Activated T-helper 1 cell treated with Interleukin-2 at 50 U/mL for 16 hours (primary cell): ENCODE measurements around the gene CENPT.
"Not testable (repeated sequence)": the region's sequence is repeated elsewhere in the genome, so short reads cannot be mapped to it uniquely, and the experiment has no call there.

Experiments
- DNase-seq: peaks from one replicate; pipeline ENCODE4 v3.0.0-alpha.2; 2020; ENCODE audit warnings: low read depth

CENPT gene

DNA sequence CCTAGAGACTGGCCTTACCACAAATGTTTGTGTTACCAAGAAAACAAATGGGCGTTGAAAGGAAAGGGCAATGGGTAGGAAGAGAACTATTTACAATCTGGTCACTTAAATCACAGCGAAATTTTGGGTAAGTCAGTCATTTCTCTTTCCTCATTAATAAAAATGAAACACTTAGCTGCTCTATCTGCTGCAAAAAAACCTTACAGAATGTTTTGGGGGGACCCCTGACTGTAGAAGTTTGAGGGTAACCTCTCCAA, 1.5 kb downstream of the CENPT start:
- DNase-seq: no peak

DNA sequence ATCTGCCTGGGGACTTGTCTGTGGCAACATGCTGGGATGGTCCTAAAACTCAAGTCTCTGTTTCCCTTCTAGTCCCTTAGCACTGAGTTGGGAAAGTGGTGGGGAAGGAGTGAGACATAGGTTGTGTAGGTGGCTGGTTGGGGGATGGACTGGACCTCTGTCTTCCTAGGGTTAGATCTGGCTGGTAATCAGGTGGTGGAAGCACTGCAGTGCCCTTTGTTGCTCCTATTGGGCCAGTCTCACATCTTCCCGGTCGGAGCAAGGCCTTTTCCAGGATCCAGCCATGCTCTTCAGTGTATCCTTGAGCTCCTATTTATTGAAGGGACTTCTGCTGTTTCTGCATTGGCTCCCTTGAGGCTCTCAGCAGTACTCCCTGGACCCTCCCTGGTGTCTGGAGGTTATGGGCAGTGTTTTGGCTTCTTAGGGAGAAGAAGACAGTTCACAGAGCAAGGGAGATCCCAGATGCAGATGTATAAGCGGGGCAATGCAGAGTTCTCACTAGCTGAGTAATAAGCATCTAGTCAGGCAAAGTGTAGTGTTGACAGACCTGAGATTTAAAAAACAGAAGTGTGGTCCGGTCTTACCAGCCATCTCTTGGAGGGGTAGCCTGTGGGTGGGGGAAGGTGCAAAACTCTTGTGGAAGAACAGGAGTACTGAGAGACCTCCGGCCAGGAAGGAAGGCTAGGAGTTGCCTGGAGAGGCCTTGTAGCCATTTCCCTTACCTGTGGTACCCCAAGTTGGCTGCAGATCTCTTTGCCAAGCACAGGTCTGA, 2.0 kb downstream of the CENPT start:
- DNase-seq: no peak

DNA sequence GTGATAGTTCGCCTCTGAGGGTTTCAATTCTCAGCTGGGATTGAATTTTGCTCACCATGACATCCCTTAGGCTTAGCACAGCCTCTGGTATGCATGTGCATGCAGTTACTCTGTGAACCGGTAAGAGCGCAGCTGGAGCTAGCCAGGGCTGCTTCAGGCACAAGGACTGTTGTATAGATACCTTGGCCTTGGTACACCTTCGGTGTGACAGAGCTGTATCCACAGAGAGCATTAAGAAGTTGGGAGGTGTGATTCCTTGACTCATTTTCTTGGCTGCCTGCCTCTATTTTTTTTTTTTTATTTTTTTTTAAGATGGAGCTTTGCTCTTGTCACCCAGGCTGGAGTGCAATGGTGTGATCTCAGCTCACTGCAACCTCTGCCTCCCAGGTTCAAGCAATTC, 3.0 kb downstream of the CENPT start:
- no peak for DNase-seq

DNA sequence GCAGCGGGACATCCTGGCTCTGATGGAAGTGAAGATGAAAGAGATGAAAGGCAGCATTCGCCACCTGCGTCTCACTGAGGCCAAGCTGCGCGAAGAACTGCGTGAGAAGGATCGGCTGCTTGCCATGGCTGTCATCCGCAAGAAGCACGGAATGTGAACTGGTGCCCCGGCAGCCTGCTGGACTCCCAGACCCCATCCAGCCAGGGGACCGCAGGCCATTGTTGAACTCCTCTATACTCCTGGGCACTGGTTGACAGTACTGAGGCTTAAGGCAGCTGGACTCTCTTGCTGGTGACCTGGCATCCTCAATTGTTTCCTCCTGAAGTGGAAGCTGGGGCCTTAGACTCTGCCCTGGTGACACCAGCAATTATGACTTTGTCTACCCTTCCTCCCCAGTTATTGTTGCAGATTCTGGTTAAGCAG, 4.1 kb downstream of the CENPT start:
- no peak for DNase-seq

DNA sequence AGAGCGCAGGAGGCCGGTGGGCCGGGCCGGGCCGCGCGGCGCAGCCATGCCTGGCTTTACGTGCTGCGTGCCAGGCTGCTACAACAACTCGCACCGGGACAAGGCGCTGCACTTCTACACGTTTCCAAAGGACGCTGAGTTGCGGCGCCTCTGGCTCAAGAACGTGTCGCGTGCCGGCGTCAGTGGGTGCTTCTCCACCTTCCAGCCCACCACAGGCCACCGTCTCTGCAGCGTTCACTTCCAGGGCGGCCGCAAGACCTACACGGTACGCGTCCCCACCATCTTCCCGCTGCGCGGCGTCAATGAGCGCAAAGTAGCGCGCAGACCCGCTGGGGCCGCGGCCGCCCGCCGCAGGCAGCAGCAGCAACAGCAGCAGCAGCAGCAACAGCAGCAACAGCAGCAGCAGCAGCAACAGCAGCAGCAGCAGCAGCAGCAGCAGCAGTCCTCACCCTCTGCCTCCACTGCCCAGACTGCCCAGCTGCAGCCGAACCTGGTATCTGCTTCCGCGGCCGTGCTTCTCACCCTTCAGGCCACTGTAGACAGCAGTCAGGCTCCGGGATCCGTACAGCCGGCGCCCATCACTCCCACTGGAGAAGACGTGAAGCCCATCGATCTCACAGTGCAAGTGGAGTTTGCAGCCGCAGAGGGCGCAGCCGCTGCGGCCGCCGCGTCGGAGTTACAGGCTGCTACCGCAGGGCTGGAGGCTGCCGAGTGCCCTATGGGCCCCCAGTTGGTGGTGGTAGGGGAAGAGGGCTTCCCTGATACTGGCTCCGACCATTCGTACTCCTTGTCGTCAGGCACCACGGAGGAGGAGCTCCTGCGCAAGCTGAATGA, 4.8 kb downstream of the CENPT start:
- DNase-seq: peak; percentile 48

DNA sequence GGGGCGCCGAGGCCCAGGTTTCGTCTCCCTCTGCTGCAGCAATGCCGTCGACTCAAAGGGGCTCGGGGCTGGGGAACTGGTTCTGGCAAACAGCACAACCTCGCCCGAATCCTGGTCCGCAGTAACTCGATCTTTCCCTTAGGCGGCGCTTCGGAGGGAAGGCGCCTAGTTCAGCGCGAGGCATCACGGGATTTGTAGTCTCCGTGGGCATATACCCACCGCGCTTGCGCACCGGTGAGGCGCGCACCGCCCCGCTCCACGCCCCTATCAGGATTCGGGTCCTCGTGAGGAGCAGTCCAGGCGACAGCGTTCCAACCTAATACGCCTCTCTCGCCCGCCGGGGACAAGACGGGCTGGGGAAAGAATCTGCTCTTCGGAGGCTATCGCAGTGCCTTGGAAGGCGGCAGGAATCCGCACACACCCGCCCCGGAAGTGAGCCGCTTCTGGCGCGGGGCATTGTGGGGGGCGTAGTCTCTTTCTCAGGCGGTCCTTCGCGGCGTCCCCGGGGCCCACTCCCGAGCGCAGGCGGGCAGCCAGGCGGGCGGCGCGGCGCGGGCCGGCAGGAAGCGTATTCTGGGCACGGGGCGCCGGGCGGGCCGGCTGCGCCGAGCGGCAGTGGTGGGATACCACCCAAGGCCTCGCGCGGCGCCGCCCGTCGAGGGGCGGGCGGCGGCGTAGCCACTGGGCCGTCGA, 5.5 kb downstream of the CENPT start, which contains the start of gene THAP11:
Gene THAP11 (plus strand): TSS at position 505 of the 693 bp plus-strand sequence. CDS start 235 bp downstream, outside the sequence.
- peak; percentile 88 for DNase-seq

DNA sequence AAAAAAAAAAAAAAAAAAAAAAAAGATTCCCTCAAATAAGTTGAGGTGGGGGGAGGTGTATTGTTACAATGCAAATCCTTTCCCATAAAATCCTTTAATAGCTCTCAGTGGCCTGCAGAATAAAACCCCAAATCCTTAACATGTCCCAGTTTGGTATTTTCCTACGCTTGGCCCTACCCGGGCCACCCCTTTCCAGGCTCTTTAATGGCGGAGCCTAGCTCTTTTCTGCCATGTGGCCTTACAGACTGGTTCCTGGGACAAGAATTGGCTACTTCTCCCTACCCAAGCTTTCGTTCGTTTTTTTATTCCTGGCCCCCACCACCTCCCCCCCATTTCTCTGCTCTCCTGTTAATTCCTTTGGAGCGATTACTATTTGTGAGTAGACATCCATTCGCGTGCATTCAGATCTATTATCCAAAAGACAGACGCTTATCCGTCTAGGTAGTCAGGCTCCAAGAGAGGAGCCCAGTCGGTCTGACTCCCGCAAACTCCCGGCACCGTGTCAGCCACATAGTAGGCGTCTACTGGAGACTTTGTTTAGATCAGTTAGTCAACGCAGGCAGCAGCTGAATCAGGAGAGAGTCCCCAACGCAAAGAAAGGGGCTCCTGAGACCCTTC, 6.2 kb downstream of the CENPT start:
- DNase-seq: no peak

DNA sequence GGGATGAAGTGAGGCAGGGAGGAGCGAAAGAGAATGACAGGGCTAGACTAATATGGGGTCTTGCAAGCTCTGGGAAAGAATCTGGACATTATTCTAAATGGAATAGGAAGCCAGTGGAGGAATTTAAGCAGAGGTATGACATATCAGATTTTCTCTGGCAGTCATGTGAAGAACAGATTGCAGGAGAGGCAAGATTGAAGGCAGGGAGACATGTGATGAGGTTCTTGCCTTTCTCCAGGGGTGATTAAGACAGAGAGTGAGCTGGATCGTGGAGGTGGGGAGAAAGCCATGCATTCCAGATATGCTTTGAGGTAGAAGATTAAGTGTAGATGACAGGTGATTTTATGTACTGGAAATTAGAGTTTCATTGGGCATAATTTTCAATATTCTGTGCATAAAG, 9.7 kb downstream of the CENPT start:
- DNase-seq: no peak

DNA sequence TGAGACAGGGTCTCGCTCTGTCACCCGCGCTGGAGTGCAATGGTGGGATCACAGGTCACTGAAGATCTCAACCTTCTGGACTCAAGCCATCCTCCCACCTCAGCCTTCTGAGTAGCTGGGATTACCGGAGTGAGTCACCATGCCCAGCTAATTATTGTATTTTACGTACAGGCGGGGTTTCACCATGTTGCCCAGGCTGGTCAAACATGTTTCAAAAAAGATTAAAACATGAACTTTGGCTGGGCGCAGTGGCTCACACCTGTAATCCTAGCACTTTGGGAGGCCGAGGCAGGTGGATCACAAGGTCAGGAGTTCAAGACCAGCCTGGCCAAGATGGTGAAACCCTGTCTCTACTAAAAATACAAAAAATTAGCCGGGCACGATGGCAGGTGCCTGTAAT, 10.3 kb downstream of the CENPT start:
- not testable (repeated sequence) for DNase-seq

DNA sequence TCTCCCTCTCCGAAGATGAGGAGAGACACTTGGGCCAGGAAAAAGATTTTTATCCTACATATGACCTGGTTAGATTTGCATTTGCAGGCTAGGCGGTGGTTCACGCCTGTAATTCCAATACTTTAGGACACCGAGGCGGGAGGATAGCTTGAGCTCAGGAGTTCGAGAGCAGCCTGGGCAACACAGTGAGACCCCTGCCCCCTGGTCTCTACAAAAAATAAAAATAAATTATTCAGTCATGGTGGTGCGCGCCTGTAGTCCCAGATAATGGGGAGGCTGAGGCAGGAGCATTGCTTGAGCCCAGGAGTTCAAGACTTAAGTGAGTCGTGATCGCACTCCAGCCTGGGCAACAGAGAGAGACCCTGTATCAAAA, 13.3 kb downstream of the CENPT start:
- no peak for DNase-seq

DNA sequence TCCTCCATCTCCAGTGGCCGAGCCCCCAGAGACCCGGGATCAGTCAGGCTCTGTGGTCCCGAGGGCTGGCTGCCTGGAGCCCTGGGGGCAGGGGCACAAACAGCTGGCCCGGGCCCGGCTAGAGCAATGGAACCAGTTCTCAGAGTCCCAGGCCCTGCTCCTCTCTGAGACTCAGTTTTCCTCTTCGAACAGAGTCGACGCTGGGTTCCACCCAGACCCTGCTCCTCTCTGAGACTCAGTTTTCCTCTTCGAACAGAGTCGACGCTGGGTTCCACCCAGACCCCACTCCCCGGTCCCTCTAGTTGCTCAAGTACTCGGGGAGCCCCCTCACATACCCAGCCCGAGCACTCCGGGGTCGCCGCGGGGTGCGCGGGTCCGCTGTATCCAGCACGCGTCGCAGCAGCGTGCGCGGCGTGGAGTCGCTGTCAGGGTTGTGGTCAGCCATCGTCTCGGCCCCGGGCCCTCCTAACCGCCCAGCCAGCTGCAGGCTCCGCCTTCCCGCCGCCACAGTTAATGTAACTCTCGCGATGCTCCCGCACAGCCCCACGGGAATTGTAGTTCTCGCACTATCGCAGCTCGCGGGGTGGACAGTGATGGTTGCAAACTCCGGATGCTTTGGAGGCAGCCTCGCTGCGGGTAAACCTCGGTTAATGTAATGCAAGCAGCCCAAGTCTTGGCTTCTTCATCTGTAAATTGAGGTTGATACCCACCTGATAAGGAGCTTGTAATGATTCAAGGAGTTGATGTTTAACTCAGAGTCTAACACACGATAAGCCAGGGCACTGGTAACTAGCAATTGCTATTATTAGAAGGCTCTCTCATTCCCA, 13.9 kb downstream of the CENPT start:
- peak; percentile 85 for DNase-seq

DNA sequence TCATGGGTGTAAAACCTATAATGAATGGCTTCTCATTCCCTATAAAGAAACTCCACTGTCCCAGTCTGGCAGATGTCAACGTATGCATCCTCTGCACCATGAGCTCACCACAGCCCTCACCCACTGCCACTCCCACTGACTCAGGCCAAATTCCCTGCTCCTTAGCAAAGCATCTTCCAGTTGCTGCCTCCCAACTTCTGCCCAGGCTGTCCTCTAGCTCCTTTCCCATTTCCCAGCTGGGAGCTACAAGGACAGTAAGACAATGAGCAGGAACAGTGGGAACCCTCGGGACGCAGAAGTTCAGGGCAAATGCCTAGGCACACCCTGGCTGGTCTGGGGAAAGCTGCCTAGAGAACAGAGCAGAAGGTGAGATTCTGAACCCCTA, 14.5 kb downstream of the CENPT start:
- no peak for DNase-seq

DNA sequence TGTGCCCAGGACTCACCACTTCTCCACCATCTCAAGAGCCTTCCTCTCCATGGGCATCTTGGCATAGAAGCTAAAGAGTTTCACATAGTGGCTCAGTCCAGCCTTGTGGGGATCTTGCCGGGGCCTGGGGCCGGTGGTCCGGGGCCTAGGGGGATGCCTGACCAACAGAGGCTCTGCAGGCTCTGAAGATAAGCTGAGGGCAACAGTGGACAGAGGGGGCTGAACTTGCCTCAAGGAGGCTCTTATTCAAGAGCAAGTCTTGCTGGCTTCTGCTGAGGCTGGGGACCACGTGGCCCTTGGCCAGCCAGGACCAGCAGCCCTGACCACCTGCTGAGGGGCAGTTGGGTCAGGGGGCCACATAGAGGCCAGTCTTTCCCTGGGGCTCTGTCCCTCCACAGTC, 18.8 kb downstream of the CENPT start:
- DNase-seq: no peak

DNA sequence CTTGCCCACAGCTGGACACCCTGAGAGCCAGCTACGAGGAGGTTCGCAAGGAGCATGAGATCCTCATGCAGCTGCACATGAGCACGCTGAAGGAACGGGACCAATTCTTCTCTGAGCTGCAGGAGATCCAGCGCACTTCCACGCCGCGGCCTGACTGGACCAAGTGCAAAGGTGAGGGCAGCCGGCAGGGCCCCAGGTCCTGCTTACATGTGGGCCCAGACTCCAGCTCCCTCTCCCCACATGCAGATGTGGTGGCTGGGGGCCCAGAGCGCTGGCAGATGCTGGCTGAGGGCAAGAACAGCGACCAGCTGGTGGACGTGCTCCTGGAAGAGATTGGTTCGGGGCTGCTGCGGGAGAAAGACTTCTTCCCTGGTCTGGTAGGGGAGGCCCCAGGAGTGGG, 21.6 kb downstream of the CENPT start:
- DNase-seq: no peak

DNA sequence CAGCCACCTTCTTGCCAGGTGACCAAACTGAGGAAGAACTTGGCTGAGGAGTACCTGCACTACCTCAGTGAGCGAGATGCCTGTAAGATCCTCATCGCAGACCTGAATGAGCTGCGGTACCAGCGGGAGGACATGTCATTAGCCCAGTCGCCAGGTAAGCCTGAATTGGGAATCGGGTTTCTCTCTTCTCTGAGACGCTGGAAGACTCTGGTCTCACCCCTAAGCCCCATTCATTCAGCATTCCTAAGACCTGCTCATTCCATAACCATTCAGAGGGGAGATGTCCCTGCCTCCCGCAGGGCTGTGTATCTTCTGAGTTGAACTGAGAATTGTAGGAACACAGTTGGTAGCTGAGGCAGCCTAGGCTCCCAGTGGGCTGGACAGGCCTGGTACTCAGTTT, 22.4 kb downstream of the CENPT start:
- no peak for DNase-seq

DNA sequence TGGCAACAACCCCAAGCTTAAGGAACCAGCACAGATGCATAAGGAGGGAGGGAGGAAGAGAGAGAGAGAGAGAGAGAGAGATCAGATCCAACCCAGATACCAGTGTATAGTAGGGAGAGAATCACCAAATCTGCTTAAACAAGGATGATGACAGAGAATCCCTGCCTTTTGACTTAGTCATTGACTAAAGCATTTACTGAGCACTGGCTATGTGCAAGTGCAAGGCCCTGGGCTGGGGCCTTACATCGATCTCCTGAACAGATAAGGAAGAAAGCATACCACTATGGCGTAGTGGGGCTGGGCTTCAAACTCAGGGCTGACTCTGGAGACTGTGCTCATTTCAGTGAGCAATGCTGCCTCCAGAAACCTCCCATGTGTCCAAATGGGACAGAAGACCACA, 25.0 kb downstream of the CENPT start:
- DNase-seq: no peak

DNA sequence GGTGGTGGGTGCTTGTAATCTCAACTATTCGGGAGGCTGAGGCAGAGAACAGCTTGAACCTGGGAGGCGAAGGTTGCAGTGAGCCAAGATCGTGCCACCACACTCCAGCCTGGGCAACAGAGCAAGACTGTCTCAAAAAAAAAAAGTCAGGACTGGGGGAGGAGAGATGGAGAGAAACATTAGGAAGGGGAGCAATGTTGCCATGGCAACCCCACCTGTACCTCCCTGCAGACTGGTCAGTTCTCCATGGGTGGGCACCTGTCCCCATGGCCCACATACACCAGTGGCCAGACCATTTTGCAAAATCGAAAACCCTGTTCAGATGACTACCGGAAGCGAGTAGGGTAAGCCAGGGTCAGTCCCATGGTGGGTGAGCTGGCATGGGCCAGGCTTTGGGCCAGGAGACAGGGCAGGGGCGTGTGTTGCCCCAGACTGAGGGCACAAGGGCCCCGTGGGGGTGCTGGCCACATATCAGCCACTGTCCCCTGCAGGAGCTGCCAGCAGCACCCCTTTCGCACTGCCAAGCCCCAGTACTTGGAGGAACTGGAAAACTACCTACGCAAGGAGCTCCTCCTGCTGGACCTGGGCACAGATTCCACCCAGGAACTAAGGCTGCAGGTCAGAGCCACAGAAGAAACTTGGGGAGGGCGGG, 26.8 kb downstream of the CENPT start:
- DNase-seq: no peak

DNA sequence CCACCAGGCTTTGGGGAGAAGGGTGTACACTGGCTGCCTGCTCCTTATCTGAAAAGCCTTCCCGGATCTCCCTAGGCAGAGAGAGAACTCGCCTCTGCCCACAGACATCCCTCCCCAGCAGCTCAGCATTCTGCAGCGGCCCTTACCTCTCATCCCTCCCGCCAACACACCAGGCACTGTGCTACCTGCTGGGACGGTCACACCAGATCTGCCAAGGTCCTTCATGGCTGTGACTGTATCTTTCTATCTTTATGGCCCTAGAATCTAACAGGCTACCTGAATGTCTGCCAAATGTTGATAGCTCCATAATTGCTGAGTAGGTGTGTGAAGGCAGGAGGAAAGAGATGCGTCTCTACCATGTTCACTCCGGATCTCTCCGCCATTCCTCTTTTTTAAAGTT, 32.9 kb downstream of the CENPT start:
- DNase-seq: no peak

DNA sequence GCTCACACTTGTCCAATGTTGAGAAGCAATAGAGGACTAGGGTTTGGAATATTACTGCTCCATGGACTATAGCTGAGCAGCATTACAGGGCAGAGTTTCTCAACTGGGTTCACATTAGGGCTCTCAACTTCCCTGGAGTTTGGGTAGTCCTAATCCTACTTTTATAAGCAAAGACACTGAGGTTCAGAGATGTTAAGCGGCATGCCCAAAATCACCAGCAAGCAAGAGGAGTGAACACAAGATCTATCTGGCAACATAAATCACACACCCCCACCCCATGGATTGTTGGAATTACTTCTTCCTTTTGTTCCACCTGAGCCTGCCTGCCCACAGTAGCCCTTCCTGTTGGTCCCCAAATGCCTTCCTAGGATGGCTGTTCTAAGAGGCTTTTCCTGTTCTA, 35.6 kb downstream of the CENPT start:
- DNase-seq: no peak

DNA sequence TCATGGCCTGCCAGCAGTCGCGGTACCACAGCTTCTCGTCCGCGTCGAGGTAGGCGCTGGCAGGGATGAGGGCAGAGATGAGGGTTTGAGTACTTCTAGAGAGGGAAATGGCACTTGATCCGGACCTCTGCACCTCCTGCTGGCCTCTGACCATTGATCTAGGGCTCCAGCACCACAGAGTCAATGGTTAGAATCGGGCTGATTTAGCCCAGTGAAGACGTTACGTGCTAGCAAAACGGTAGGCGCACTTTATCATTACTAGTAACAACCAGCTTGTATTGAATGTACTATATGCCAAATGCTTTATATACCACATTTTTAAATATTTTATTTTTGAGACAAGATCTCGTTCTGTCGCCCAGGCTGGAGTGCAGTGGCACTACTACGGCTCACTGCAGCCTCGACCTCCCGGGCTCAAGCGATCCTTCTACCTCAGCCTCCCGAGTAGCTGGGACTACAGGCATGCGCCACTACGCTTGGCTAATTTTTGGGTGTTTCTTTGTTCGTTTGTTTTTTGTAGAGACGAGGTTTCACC, 40.3 kb downstream of the CENPT start:
- DNase-seq: no peak
